Peyer's patch (tissue), 4 donors: Measurements from ENCODE around the gene LRPPRC. TPM values are rescaled to one million over a fixed set of nuclear protein-coding genes. Genes with fewer than 3 reads are reported as not detected.

Experiments
- DNase-seq, 3 donors: peaks; one replicate each; pipeline ENCODE4 v3.0.0-alpha.2; 2017 to 2019
- H3K27ac ChIP-seq, 4 donors: fragments of 200-600 bp; sonication (generic); one replicate each; pipeline ENCODE4 v1.5.1; 2016 to 2019
- H3K27me3 ChIP-seq, 2 donors: fragments of 200-600 bp; sonication (generic); one replicate each; pipeline ENCODE4 v1.5.1; 2019
- H3K36me3 ChIP-seq, 3 donors: fragments of 200-600 bp; sonication (generic); one replicate each; pipeline ENCODE4 v1.5.1; 2016 to 2019
- H3K4me1 ChIP-seq, 4 donors: fragments of 200-600 bp; sonication (generic); one replicate each; pipeline ENCODE4 v1.5.1; 2016 to 2019
- H3K4me3 ChIP-seq, 4 donors: fragments of 200-600 bp; sonication (generic); 1 replicate in 3 of 4; 2 replicates in 1 of 4; pipeline ENCODE4 v1.5.1; 2016 to 2019; ENCODE audit warnings: mild to moderate bottlenecking in 1 of 4
- H3K9me3 ChIP-seq, 4 donors: fragments of 200-600 bp; sonication (generic); one replicate each; pipeline ENCODE4 v1.5.1; 2016 to 2019; ENCODE audit warnings: mild to moderate bottlenecking in 1 of 4
- CTCF ChIP-seq, 6 experiments: fragments of 450-650 bp in 4 of 6; fragments of 200-600 bp in 2 of 6; sonication (generic) in 1 of 6; IDR thresholded peaks; one replicate each; pipeline ENCODE4 v1.5.1; 2017 to 2019; ENCODE audit warnings: antibody characterized with exemption in 6 of 6, mild to moderate bottlenecking in 3 of 6, moderate library complexity in 1 of 6
- POLR2A ChIP-seq, 2 donors: fragments of 450-650 bp; IDR thresholded peaks; one replicate each; pipeline ENCODE4 v1.5.1; 2017; ENCODE audit warnings: antibody characterized with exemption in 2 of 2, mild to moderate bottlenecking in 2 of 2, moderate library complexity in 2 of 2
- total RNA-seq, 4 donors: library from RNA; depleted of rRNA; stranded (reverse); fragments of >200 nt; gene quantifications; one replicate each; pipeline ENCODE4 v1.1.0, GENCODE V29; 2016

LRPPRC gene
- total RNA-seq, 4 donors from 2014 or later: 45.7 to 70.1 (median 53.3) TPM

- no peak overlapping the region for H3K27ac ChIP-seq
- no peak for TF ChIP-seq POLR2A (IDR thresholded peaks at IDR 0.05)
- TF ChIP-seq CTCF (IDR thresholded peaks at IDR 0.05): no peak
- H3K36me3 ChIP-seq: peaks cover 0 to 39% (median 0%) of the 10 kb centered on the region in 3 donors
- no peaks in the 10 kb centered on the region for H3K4me1 ChIP-seq
- no peaks in the 10 kb centered on the region for H3K9me3 ChIP-seq
- no peak overlapping the region for H3K4me3 ChIP-seq
- no peaks in the 10 kb centered on the region for H3K27me3 ChIP-seq
- DNase-seq: no peak
These were observed 110.6 kb downstream of the LRPPRC start for GRCh38 chr2:43885132-43885632.

- Histone ChIP-seq H3K27ac (no peak overlapping the region), H3K4me1 (no peaks in the 10 kb centered on the region), H3K36me3 (peaks cover 0 to 34% (median 0%) of the 10 kb centered on the region in 3 donors), H3K4me3 (no peak overlapping the region), H3K9me3 (no peaks in the 10 kb centered on the region), H3K27me3 (no peaks in the 10 kb centered on the region)
- TF ChIP-seq POLR2A (IDR thresholded peaks at IDR 0.05) (no peak), CTCF (IDR thresholded peaks at IDR 0.05) (no peak)
- no peak for DNase-seq
These were observed 111.1 kb downstream of the LRPPRC start for GRCh38 chr2:43884689-43885088.

GRCh38 chr2:43882312-43882711 is 113.5 kb downstream of the LRPPRC start:
- Histone ChIP-seq H3K27ac (no peak overlapping the region), H3K4me1 (no peaks in the 10 kb centered on the region), H3K27me3 (no peaks in the 10 kb centered on the region), H3K36me3 (peaks cover 0 to 14% (median 0%) of the 10 kb centered on the region in 3 donors), H3K9me3 (no peaks in the 10 kb centered on the region), H3K4me3 (no peak overlapping the region)
- TF ChIP-seq CTCF (IDR thresholded peaks at IDR 0.05): no peak
- no peak for TF ChIP-seq POLR2A (IDR thresholded peaks at IDR 0.05)
- no peak for DNase-seq

DNA sequence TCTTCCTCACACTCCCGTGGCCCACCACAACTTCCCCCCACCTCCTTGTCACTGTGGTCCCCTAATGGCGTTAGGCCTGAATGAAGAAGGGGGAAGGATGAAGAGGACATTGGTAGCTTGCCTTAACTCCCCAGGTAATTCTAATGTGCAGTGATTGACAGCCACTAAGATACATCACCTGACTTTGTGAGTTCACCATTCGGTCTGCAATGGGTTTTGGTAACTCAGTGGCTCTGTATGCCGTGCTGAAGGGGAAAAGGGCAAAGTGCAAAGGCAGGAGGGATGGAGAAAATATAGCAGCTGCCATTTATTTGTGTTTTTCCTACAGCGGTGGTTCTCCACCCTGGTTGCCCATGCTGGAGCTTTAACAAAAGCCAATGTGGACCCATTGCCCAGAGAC is 114.8 kb downstream of the LRPPRC start:
- H3K36me3 ChIP-seq: peaks cover 0 to 4% (median 0%) of the 10 kb centered on the region in 3 donors
- H3K4me1 ChIP-seq: no peaks in the 10 kb centered on the region
- TF ChIP-seq POLR2A (IDR thresholded peaks at IDR 0.05): no peak
- no peak overlapping the region for H3K27ac ChIP-seq
- no peak overlapping the region for H3K4me3 ChIP-seq
- DNase-seq: no peak
- H3K9me3 ChIP-seq: no peaks in the 10 kb centered on the region
- no peaks in the 10 kb centered on the region for H3K27me3 ChIP-seq

- Histone ChIP-seq H3K36me3 (peaks cover 0 to 4% (median 0%) of the 10 kb centered on the region in 3 donors), H3K27ac (no peak overlapping the region), H3K4me1 (no peaks in the 10 kb centered on the region), H3K9me3 (no peaks in the 10 kb centered on the region), H3K27me3 (no peaks in the 10 kb centered on the region), H3K4me3 (no peak overlapping the region)
- DNase-seq: no peak
- TF ChIP-seq CTCF (IDR thresholded peaks at IDR 0.05): no peak
- TF ChIP-seq POLR2A (IDR thresholded peaks at IDR 0.05): no peak
These were observed 115.3 kb downstream of the LRPPRC start for GRCh38 chr2:43880471-43880870.

- DNase-seq: no peak
- Histone ChIP-seq H3K9me3 (no peaks in the 10 kb centered on the region), H3K27me3 (no peaks in the 10 kb centered on the region), H3K4me3 (no peak overlapping the region), H3K4me1 (no peaks in the 10 kb centered on the region), H3K36me3 (peaks cover 0 to 4% (median 0%) of the 10 kb centered on the region in 3 donors), H3K27ac (no peak overlapping the region)
- TF ChIP-seq CTCF (IDR thresholded peaks at IDR 0.05): no peak
- no peak for TF ChIP-seq POLR2A (IDR thresholded peaks at IDR 0.05)
These were observed 116.5 kb downstream of the LRPPRC start for GRCh38 chr2:43879261-43879660.
